ENCODE measurements around the gene JAM3. TPM values are rescaled to one million over a fixed set of nuclear protein-coding genes. Genes with fewer than 3 reads are reported as not detected.

The JAM3 gene
- total and polyA plus RNA-seq, 2 of the 4 experiments (the other 2 are of a cell fraction), result 38.0 to 71.5 TPM

- Histone ChIP-seq H2AK5ac (ENCODE audit: low read depth, low read length) (no peak overlapping the region), H3K56ac (ENCODE audit: extremely low read depth, insufficient read depth, low read length) (no peak overlapping the region), H2AK9ac (replicated peaks; ENCODE audit: low read depth, low read length, poor library complexity) (no peak overlapping the region), H3K9me3 (ENCODE audit: control insufficient read depth, insufficient read depth, low read length) (no peaks in the 10 kb centered on the region), H3K23ac (ENCODE audit: low read depth, low read length) (no peak overlapping the region), H2BK15ac (ENCODE audit: low read depth, low read length) (no peak overlapping the region), H3K79me1 (ENCODE audit: low read depth in 1 of 2, low read length in 2 of 2) (peaks cover 12 to 40% of the 10 kb centered on the region in 2 experiments), H3K4ac (ENCODE audit: low read depth, low read length) (no peak overlapping the region), H4K20me1 (ENCODE audit: insufficient read depth, low read length) (peaks cover 7% of the 10 kb centered on the region; the same call in 1 of the 2 replicates), H3K27me3 (ENCODE audit: control insufficient read depth, insufficient read depth, low read length) (no peaks in the 10 kb centered on the region; the same call in 1 of the 2 replicates), H4K91ac (ENCODE audit: insufficient read depth, low read depth, low read length) (no peak overlapping the region), H4K5ac (ENCODE audit: low read depth, low read length) (no peak overlapping the region), H3K18ac (ENCODE audit: low read depth, low read length) (no peak overlapping the region), H3K14ac (replicated peaks; ENCODE audit: low read depth, low read length) (no peak overlapping the region), H2AFZ (replicated peaks; ENCODE audit: low read length, poor library complexity) (no peak overlapping the region), H2BK5ac (ENCODE audit: low read depth, low read length, poor library complexity, severe bottlenecking) (no peak overlapping the region), H4K8ac (ENCODE audit: low read depth in 2 of 2, low read length in 2 of 2) (no peak overlapping the region), H3K9me1 (ENCODE audit: insufficient read depth, low read length) (no peaks in the 10 kb centered on the region), H3K4me1 (ENCODE audit: control insufficient read depth, insufficient read depth, low read length) (peaks cover 2% of the 10 kb centered on the region; the same call in 1 of the 2 replicates), H2BK20ac (ENCODE audit: low read depth, low read length) (no peak overlapping the region), H2BK120ac (ENCODE audit: low read depth, low read length) (no peak overlapping the region), H3K4me2 (ENCODE audit: low read depth, low read length) (no peak overlapping the region), H3K4me3 (ENCODE audit: insufficient read depth, low read depth, low read length) (no peak overlapping the region), H3K36me3 (ENCODE audit: control insufficient read depth, insufficient read depth, low read length) (no peaks in the 10 kb centered on the region), H3K27ac (ENCODE audit: insufficient read depth, low read length) (no peak overlapping the region), H3K9ac (ENCODE audit: low read depth, low read length) (no peak overlapping the region)
- intact Hi-C loops (cut with micrococcal nuclease) (no loop called here), in situ Hi-C loops (cut with MboI; ENCODE audit: low sequenced_read_pairs) (no loop called here), dilution Hi-C loops (cut with HindIII; ENCODE audit: low sequenced_read_pairs, unreplicated experiment) (no loop called here)
- ATAC-seq (ENCODE audit: low read depth) (no peak), DNase-seq (no peak)
- no TSS peak for BruUV-seq (replicated peaks)
- POLR2A ChIA-PET (ENCODE audit: unreplicated experiment), result no interaction called here
- CTCF ChIA-PET, result interaction anchor here (0.7 to 1.7 kb wide), 4 partner anchors 10 to 251 kb away, joined by 3 to 6 read pairs (median 4); no protein-coding TSS in a partner anchor
- no peak for TF ChIP-seq MAZ (IDR thresholded peaks at IDR 0.05; ENCODE audit: borderline replicate concordance, low read depth, low read length)
- TF ChIP-seq BHLHE40 (IDR thresholded peaks at IDR 0.05; ENCODE audit: low read depth, low read length), result no peak
- TF ChIP-seq CHD1 (IDR thresholded peaks at IDR 0.05; ENCODE audit: low read depth, low read length), result no peak
- no peak for TF ChIP-seq MXI1 (IDR thresholded peaks at IDR 0.05; ENCODE audit: borderline replicate concordance, low read depth, low read length)
- TF ChIP-seq CTCF (conservative IDR thresholded peaks at IDR 0.05; ENCODE audit: low read depth, low read length), result no peak
- TF ChIP-seq RAD21 (IDR thresholded peaks at IDR 0.05; ENCODE audit: low read length), result no peak
- TF ChIP-seq CEBPB (IDR thresholded peaks at IDR 0.05; ENCODE audit: low read depth, low read length), result no peak
- TF ChIP-seq RFX5 (IDR thresholded peaks at IDR 0.05; ENCODE audit: low read depth, low read length), result no peak
- no peak for TF ChIP-seq SMC3 (IDR thresholded peaks at IDR 0.05; ENCODE audit: low read depth, low read length)
- TF ChIP-seq, protein P1, sequence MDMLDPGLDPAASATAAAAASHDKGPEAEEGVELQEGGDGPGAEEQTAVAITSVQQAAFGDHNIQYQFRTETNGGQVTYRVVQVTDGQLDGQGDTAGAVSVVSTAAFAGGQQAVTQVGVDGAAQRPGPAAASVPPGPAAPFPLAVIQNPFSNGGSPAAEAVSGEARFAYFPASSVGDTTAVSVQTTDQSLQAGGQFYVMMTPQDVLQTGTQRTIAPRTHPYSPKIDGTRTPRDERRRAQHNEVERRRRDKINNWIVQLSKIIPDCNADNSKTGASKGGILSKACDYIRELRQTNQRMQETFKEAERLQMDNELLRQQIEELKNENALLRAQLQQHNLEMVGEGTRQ (IDR thresholded peaks at IDR 0.05; ENCODE audit: low read depth, low read length), result no peak
- TF ChIP-seq POLR2A (IDR thresholded peaks at IDR 0.05; ENCODE audit: low read depth, low read length), result no peak
- TF ChIP-seq NFE2L2 (IDR thresholded peaks at IDR 0.05; ENCODE audit: low read depth, low read length), result no peak
- TF ChIP-seq RCOR1 (IDR thresholded peaks at IDR 0.05; ENCODE audit: insufficient replicate concordance, low read length), result no peak
- TF ChIP-seq MAFK (IDR thresholded peaks at IDR 0.05; ENCODE audit: low read depth, low read length), result no peak
- TF ChIP-seq, protein P2, sequence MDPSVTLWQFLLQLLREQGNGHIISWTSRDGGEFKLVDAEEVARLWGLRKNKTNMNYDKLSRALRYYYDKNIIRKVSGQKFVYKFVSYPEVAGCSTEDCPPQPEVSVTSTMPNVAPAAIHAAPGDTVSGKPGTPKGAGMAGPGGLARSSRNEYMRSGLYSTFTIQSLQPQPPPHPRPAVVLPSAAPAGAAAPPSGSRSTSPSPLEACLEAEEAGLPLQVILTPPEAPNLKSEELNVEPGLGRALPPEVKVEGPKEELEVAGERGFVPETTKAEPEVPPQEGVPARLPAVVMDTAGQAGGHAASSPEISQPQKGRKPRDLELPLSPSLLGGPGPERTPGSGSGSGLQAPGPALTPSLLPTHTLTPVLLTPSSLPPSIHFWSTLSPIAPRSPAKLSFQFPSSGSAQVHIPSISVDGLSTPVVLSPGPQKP (IDR thresholded peaks at IDR 0.05; ENCODE audit: borderline replicate concordance, low read depth, low read length), result no peak
- no peak for TF ChIP-seq FOS (IDR thresholded peaks at IDR 0.05; ENCODE audit: low read depth, low read length)
- no CpG with 5 or more reads among the region's 3 CpGs for WGBS, 2 experiments (ENCODE audit: extremely low coverage in 2 of 2, insufficient read length in 1 of 2)
These were observed 2.4 kb downstream of the JAM3 start for GRCh38 chr11:134071306-134071705.
